NB4 (cell line): Measurements from ENCODE around the gene HDGFL2.

Experiments used
- DNase-seq: peaks from one replicate; pipeline ENCODE4 v3.0.0; 2010; ENCODE audit warnings: low read depth
- H3K4me3 ChIP-seq: one replicate; pipeline ENCODE4 v1.5.1; 2011; ENCODE audit warnings: mild to moderate bottlenecking, low read depth, low read length, moderate library complexity
- MAX ChIP-seq: IDR thresholded peaks from 2 replicates; pipeline ENCODE4 v1.6.1; 2011; ENCODE audit warnings: low read depth, low read length
- MYC ChIP-seq: IDR thresholded peaks from 2 replicates; pipeline ENCODE4 v1.6.1; 2011; ENCODE audit warnings: low read depth, low read length
- POLR2A ChIP-seq: IDR thresholded peaks from 2 replicates; pipeline ENCODE4 v1.6.1; 2011; ENCODE audit warnings: mild to moderate bottlenecking; ENCODE audit not compliant: insufficient read length; ENCODE audit errors: extremely low read depth
- TF ChIP-seq, protein P1 (sequence below): IDR thresholded peaks from one replicate; pipeline ENCODE4 v1.5.1; 2012; ENCODE audit warnings: low read depth, low read length

HDGFL2 gene

GRCh38 chr19:4550479-4551050, 78.5 kb downstream of the HDGFL2 start:
- no peak for DNase-seq
- TF ChIP-seq, protein P1, sequence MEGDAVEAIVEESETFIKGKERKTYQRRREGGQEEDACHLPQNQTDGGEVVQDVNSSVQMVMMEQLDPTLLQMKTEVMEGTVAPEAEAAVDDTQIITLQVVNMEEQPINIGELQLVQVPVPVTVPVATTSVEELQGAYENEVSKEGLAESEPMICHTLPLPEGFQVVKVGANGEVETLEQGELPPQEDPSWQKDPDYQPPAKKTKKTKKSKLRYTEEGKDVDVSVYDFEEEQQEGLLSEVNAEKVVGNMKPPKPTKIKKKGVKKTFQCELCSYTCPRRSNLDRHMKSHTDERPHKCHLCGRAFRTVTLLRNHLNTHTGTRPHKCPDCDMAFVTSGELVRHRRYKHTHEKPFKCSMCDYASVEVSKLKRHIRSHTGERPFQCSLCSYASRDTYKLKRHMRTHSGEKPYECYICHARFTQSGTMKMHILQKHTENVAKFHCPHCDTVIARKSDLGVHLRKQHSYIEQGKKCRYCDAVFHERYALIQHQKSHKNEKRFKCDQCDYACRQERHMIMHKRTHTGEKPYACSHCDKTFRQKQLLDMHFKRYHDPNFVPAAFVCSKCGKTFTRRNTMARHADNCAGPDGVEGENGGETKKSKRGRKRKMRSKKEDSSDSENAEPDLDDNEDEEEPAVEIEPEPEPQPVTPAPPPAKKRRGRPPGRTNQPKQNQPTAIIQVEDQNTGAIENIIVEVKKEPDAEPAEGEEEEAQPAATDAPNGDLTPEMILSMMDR, result no peak
- no peak for TF ChIP-seq MYC
- no peak for TF ChIP-seq MAX
- no peak for TF ChIP-seq POLR2A
- no peak overlapping the region for H3K4me3 ChIP-seq
